ENCODE data around the gene SF1. TPM values are rescaled to one million over a fixed set of nuclear protein-coding genes. Genes with fewer than 3 reads are reported as not detected.

Gene SF1
- total and polyA plus RNA-seq, 2 of the 8 experiments (the other 6 are each of a cell fraction or from before 2014, with no cell fraction given) = 72.7 to 353 TPM

DNA sequence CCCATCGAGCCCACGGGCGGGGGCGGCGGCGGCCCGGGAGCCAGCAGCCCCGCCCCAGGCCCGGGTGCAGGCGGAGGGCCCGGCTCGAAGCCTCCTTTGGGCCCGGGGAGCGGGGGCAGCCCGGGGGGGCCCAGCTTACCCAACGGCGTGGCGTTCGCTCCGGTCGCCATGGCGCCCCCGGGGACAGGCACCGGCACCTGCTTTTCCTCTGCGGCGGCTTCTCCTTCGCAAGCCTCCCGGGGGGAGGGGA, 194 bp downstream of the SF1 start:
- Histone ChIP-seq H3K18ac (ENCODE audit: extremely low read depth, low read length) (no peak overlapping the region), H2AK5ac (ENCODE audit: low read depth, low read length) (no peak overlapping the region), H3K23ac (ENCODE audit: insufficient read length) (no peak overlapping the region), H3K27me3 (replicated peaks in 1 of 4; ENCODE audit: control insufficient read depth in 3 of 4, extremely low read depth in 1 of 4, insufficient read depth in 3 of 4, low read length in 3 of 4) (no peaks in the 10 kb centered on the region), H3K79me1 (ENCODE audit: low read depth, low read length) (peaks cover 5% of the 10 kb centered on the region; the same call in 1 of the 2 replicates), H4K91ac (replicated peaks; ENCODE audit: insufficient read length, low read length) (no peak overlapping the region), H3K4me2 (ENCODE audit: insufficient read depth in 1 of 2, low read depth in 2 of 2, low read length in 2 of 2) (peak overlapping the region in 1 of 2 experiments; percentile 55; a peak in 2 of 4 replicates), H3K27ac (ENCODE audit: low read depth, low read length) (peak overlapping the region; percentile 93), H3K4ac (replicated peaks; ENCODE audit: insufficient read length, low read depth, low read length) (peak overlapping the region; percentile 45), H3K14ac (ENCODE audit: insufficient read length) (no peak overlapping the region), H2BK15ac (ENCODE audit: low read length) (no peak overlapping the region), H2BK12ac (ENCODE audit: low read depth, low read length) (no peak overlapping the region), H3K4me3 (ENCODE audit: extremely low read depth in 1 of 4, insufficient read depth in 2 of 4, low read depth in 3 of 4, low read length in 4 of 4) (peak overlapping the region; percentile 62 to 93 (median 68)), H3K56ac (replicated peaks; ENCODE audit: insufficient read length, low read depth, low read length) (peak overlapping the region; percentile 73), H4K5ac (ENCODE audit: insufficient read length, low read depth, low read length) (no peak overlapping the region), H3K9ac (replicated peaks in 1 of 4; ENCODE audit: extremely low read depth in 1 of 4, low read depth in 3 of 4, low read length in 3 of 4) (peak overlapping the region; percentile 89 to 99 (median 93)), H2BK20ac (ENCODE audit: low read length) (no peak overlapping the region), H3K23me2 (ENCODE audit: low read depth, low read length) (peaks cover 9% of the 10 kb centered on the region), H3K36me3 (ENCODE audit: control insufficient read depth in 2 of 4, insufficient read depth in 4 of 4, low read length in 3 of 4) (peaks cover 33 to 40% (median 37%) of the 10 kb centered on the region in 4 experiments), H4K20me1 (replicated peaks in 1 of 2; ENCODE audit: control insufficient read depth in 1 of 2, insufficient read depth in 2 of 2, low read length in 2 of 2) (peaks cover 27 to 31% of the 10 kb centered on the region in 2 experiments), H2AFZ (ENCODE audit: low read length) (no peak overlapping the region), H3K9me3 (ENCODE audit: insufficient read depth in 2 of 2, low read depth in 1 of 2, low read length in 1 of 2) (no peaks in the 10 kb centered on the region), H4K8ac (ENCODE audit: extremely low read depth, insufficient read depth, low read length) (peak overlapping the region; percentile 96; the same call in 1 of the 2 replicates), H3K79me2 (ENCODE audit: control insufficient read depth in 1 of 2, insufficient read depth in 2 of 2, low read length in 2 of 2) (peaks cover 26 to 44% of the 10 kb centered on the region in 2 experiments), H2BK120ac (replicated peaks; ENCODE audit: low read depth, low read length) (no peak overlapping the region), H2BK5ac (ENCODE audit: low read depth, low read length) (peak overlapping the region; percentile 57), H3K4me1 (replicated peaks in 1 of 4; ENCODE audit: control insufficient read depth in 3 of 4, insufficient read depth in 4 of 4, low read length in 3 of 4) (peaks cover 2 to 6% (median 5%) of the 10 kb centered on the region in 4 experiments; a peak in 5 of 7 replicates)
- FAIRE-seq (no peak), DNase-seq (ENCODE audit: low read depth in 1 of 2, low spot score in 2 of 2) (no peak)
- 1% methylated on average over 15 of the region's 28 CpGs; no CpG with 5 or more reads in 1 of the 2 experiments for WGBS, 2 experiments (ENCODE audit: extremely low coverage in 1 of 2, insufficient coverage in 1 of 2, insufficient read length in 1 of 2, insufficient replicate concordance in 2 of 2, low coverage in 1 of 2, low lambda C conversion rate in 2 of 2, missing lambda C conversion rate in 1 of 2)
- TF ChIP-seq, protein P1, sequence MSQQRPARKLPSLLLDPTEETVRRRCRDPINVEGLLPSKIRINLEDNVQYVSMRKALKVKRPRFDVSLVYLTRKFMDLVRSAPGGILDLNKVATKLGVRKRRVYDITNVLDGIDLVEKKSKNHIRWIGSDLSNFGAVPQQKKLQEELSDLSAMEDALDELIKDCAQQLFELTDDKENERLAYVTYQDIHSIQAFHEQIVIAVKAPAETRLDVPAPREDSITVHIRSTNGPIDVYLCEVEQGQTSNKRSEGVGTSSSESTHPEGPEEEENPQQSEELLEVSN (IDR thresholded peaks at IDR 0.05) = no peak
- TF ChIP-seq PHF8 (conservative IDR thresholded peaks at IDR 0.05; ENCODE audit: low read depth, low read length) = peak; percentile 92
- no peak for TF ChIP-seq CHD2 (IDR thresholded peaks at IDR 0.05; ENCODE audit: low read length)
- TF ChIP-seq, protein P2, sequence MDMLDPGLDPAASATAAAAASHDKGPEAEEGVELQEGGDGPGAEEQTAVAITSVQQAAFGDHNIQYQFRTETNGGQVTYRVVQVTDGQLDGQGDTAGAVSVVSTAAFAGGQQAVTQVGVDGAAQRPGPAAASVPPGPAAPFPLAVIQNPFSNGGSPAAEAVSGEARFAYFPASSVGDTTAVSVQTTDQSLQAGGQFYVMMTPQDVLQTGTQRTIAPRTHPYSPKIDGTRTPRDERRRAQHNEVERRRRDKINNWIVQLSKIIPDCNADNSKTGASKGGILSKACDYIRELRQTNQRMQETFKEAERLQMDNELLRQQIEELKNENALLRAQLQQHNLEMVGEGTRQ (IDR thresholded peaks at IDR 0.05; ENCODE audit: low read length) = no peak
- TF ChIP-seq SIN3A (conservative IDR thresholded peaks at IDR 0.05 in 1 of 2, IDR thresholded peaks at IDR 0.05 in 1 of 2; ENCODE audit: low read depth in 1 of 2, low read length in 2 of 2) = peak in 1 of 2 experiments; percentile 68; a peak in 1 of 4 replicates
- ChIA-PET CTCF (ENCODE audit: partially characterized antibody) (interaction anchor here (0.9 to 1.6 kb wide), 7 partner anchors 9 to 110 kb away, joined by 3 to 6 read pairs (median 4); no protein-coding TSS in a partner anchor), POLR2A (ENCODE audit: partially characterized antibody) (interaction anchor here (0.9 to 29.2 kb wide), 11 partner anchors 9 to 312 kb away, joined by 3 to 1087 read pairs (median 4); partner anchors contain the start of genes PPP2R5B, PYGM and RASGRP2)

All from H1 (cell line).